K562 (cell line): Measurements from ENCODE around the gene SLC7A5. TPM values are rescaled to one million over a fixed set of nuclear protein-coding genes. Genes with fewer than 3 reads are reported as not detected.
"Not testable (repeated sequence)": the region's sequence is repeated elsewhere in the genome, so short reads cannot be mapped to it uniquely, and the experiment has no call there.

Experiments
- ATAC-seq: fragments of 200-7000 bp; cut with Tn5 transposase; 3 replicates; pipeline ENCODE4 v1.9.1; 2020; ENCODE audit warnings: moderate library complexity
- BruUV-seq: library from RNA; stranded (reverse); fragments of 400-500 nt; replicated peaks from 2 replicates; lab custom pipeline; 2021; lab: Mats Ljungman, UMichigan
- CTCF ChIA-PET: fragments of 300-600 bp; formaldehyde crosslinking; extraction: SDS; loops from one replicate; lab custom pipeline; 2021; ENCODE audit warnings: low intra/inter-chr PET ratio; lab: Yijun Ruan, JAX
- POLR2A ChIA-PET: fragments of 300-600, 350-650 bp; sonication (Branson Sonifier 250); formaldehyde crosslinking; extraction: SDS; loops from one replicate; lab custom pipeline; 2021; ENCODE audit warnings: antibody characterized with exemption, inconsistent platforms; lab: Yijun Ruan, JAX
- DNase-seq, 4 experiments: peaks; one replicate each; pipeline versions ENCODE4 v3.0.0 to v3.0.0-alpha.2; 2011 to 2018; ENCODE audit warnings: low spot score in 3 of 4, mixed read lengths in 3 of 4; ENCODE audit errors: extremely low read depth in 1 of 4
- FAIRE-seq: peaks from 2 replicates; lab custom pipeline; 2011; peaks lifted over from hg19 to GRCh38; lab: Jason Lieb, UNC
- H2AFZ ChIP-seq: 2 replicates; pipeline ENCODE4 v1.6.0; 2011; ENCODE audit warnings: low read depth, low read length, control low read depth, inconsistent platforms
- H3K27ac ChIP-seq: fragments of 200-600 bp; 3 replicates; pipeline ENCODE4 v1.8.0; 2011; ENCODE audit warnings: low read depth, mild to moderate bottlenecking, control low read depth, inconsistent platforms, low read length, moderate library complexity, mixed read lengths; ENCODE audit errors: extremely low read depth
- H3K27me3 ChIP-seq, 2 experiments: fragments of 300-600 bp in 1 of 2; 2 replicates in 1 of 2; 3 replicates in 1 of 2; pipeline versions ENCODE4 v1.6.0 to v1.8.0; 2011; ENCODE audit warnings: inconsistent platforms in 2 of 2, low read length in 2 of 2, mild to moderate bottlenecking in 1 of 2, mixed read lengths in 1 of 2, moderate library complexity in 1 of 2; ENCODE audit not compliant: control insufficient read depth in 2 of 2, insufficient read depth in 2 of 2
- H3K36me3 ChIP-seq: fragments of 300-600 bp; 3 replicates; pipeline ENCODE4 v1.8.0; 2011; ENCODE audit warnings: mild to moderate bottlenecking, low read length, inconsistent platforms; ENCODE audit not compliant: control insufficient read depth, insufficient read depth
- H3K4me1 ChIP-seq, 2 experiments: fragments of 200-600 bp in 1 of 2; replicated peaks in 1 of 2; 2 replicates in 1 of 2; 3 replicates in 1 of 2; pipeline versions ENCODE4 v1.5.1 to v1.8.0; 2011; ENCODE audit warnings: inconsistent platforms in 2 of 2, low read length in 2 of 2, mild to moderate bottlenecking in 1 of 2, mixed read lengths in 1 of 2, moderate library complexity in 1 of 2; ENCODE audit not compliant: control insufficient read depth in 2 of 2, insufficient read depth in 2 of 2
- H3K4me2 ChIP-seq: 2 replicates; pipeline ENCODE4 v1.6.1; 2011; ENCODE audit warnings: low read length, control low read depth, inconsistent platforms, mixed read lengths; ENCODE audit not compliant: insufficient read depth
- H3K4me3 ChIP-seq: fragments of 200-600 bp; sonication (generic), shearing (Covaris generic); 2 replicates; pipeline ENCODE4 v1.5.1; 2016; ENCODE audit warnings: control low read depth, inconsistent platforms
- H3K79me2 ChIP-seq: fragments of 200-600 bp; 3 replicates; pipeline ENCODE4 v1.8.0; 2011; ENCODE audit warnings: low read length, inconsistent platforms; ENCODE audit not compliant: control insufficient read depth, insufficient read depth
- H3K9ac ChIP-seq, 2 experiments: 2 replicates each; pipeline versions ENCODE4 v1.6.0 to v1.6.1; 2011; ENCODE audit warnings: low read depth in 2 of 2, low read length in 2 of 2, control low read depth in 1 of 2, inconsistent platforms in 1 of 2, mild to moderate bottlenecking in 1 of 2, mixed read lengths in 1 of 2; ENCODE audit not compliant: insufficient read depth in 1 of 2
- H3K9me1 ChIP-seq: one replicate; pipeline ENCODE4 v1.6.0; 2011; ENCODE audit warnings: inconsistent platforms, mild to moderate bottlenecking, low read length, moderate library complexity; ENCODE audit not compliant: control insufficient read depth, insufficient read depth
- H3K9me3 ChIP-seq: replicated peaks from 2 replicates; pipeline ENCODE4 v1.5.1; 2011; ENCODE audit warnings: low read depth, low read length, inconsistent platforms; ENCODE audit not compliant: control insufficient read depth, insufficient read depth
- H4K20me1 ChIP-seq: replicated peaks from 2 replicates; pipeline ENCODE4 v1.6.1; 2011; ENCODE audit warnings: low read length, inconsistent platforms, mixed read lengths; ENCODE audit not compliant: control insufficient read depth, insufficient read depth
- CEBPB ChIP-seq: fragments of 450-650 bp; IDR thresholded peaks from 2 replicates; pipeline ENCODE4 v1.6.1; 2016; ENCODE audit warnings: missing genetic modification characterization, missing compliant biosample characterization
- ZNF121 ChIP-seq: sonication (generic); formaldehyde crosslinking; conservative IDR thresholded peaks from 2 replicates; pipeline ENCODE4 v1.8.0; 2022; ENCODE audit warnings: missing genetic modification reagents
- WGBS: fragments of 100-300 bp; shearing (Covaris generic); methylation state at CpG from one replicate; pipeline ENCODE4 v1.1.6; 2016; ENCODE audit warnings: low coverage, mixed read lengths; ENCODE audit not compliant: insufficient coverage; ENCODE audit errors: missing lambda C conversion rate; 5-methylcytosine and 5-hydroxymethylcytosine counted together
- in situ Hi-C: fragments of 300-500 bp; cut with MboI; formaldehyde crosslinking; loops from 4 replicates; pipeline ENCODE4 v1.15.0; 2018; ENCODE audit warnings: inconsistent platforms, mixed read lengths
- intact Hi-C: fragments of 100-400 bp; cut with micrococcal nuclease; formaldehyde crosslinking; loops from 2 replicates; pipeline ENCODE4 v1.14.2; 2022
- polyA plus RNA-seq, 8 experiments: library from polyadenylated mRNA; depleted of rRNA in 4 of 8; stranded (reverse) in 5 of 8; unstranded in 3 of 8; fragments of >200 nt; fragmentation: Nextera tagmentation in 2 of 8; fragmentation: Illumina TruSeq in 1 of 8; extraction: Ambion mirVana in 2 of 8; extraction: Trizol in 1 of 8; gene quantifications; 2 replicates each; pipeline versions ENCODE4 v1.2.1 to v1.2.3, GENCODE V29; 2011 to 2014; ENCODE audit warnings: inconsistent platforms in 1 of 8, missing spikeins in 1 of 8
- total RNA-seq, 7 experiments: library from RNA; depleted of rRNA in 6 of 7; stranded (reverse); fragments of >200 nt in 6 of 7; fragmentation: Illumina TruSeq in 2 of 7; extraction: Trizol in 2 of 7; gene quantifications; 2 replicates each; pipeline versions ENCODE4 v1.2.1 to v1.2.3, GENCODE V29; 2011 to 2021; ENCODE audit warnings: low replicate concordance in 1 of 7

The SLC7A5 gene
- total and polyA plus RNA-seq, 9 of the 15 experiments (the other 6 are each of a cell fraction or from before 2014, with no cell fraction given): 1.9 to 220 (median 18.6) TPM

- CTCF ChIA-PET, ATAC-seq, intact Hi-C loops, H3K79me2 ChIP-seq, H3K27ac ChIP-seq, H3K9me1 ChIP-seq, H3K4me3 ChIP-seq, H2AFZ ChIP-seq, H3K9me3 ChIP-seq: not testable (repeated sequence)
- peaks cover 18% of the 10 kb centered on the region; the same call in 2 of the 3 replicates for H3K36me3 ChIP-seq
- POLR2A ChIA-PET: interaction anchor here (0.7 to 3.8 kb wide), 7 partner anchors 10 to 46 kb away, joined by 3 to 18 read pairs (median 4); no protein-coding TSS in a partner anchor
- H3K4me1 ChIP-seq: peaks cover 0 to 46% of the 10 kb centered on the region in 2 experiments; a peak in 2 of 5 replicates
- TF ChIP-seq ZNF121: peak; percentile 82
- peak; percentile 45 for TF ChIP-seq CEBPB (tag)
- TF ChIP-seq, all 486 proteins: peak for 2; not testable (repeated sequence) for 484
- peaks cover 22 to 41% of the 10 kb centered on the region in 2 experiments; a peak in 4 of 5 replicates for H3K27me3 ChIP-seq
- H3K9ac ChIP-seq, FAIRE-seq, BruUV-seq, in situ Hi-C loops, H3K4me2 ChIP-seq, DNase-seq: not testable (repeated sequence)
- H4K20me1 ChIP-seq: peaks cover 23% of the 10 kb centered on the region
- WGBS: 0% methylated on average over 4 of the region's 4 CpGs
Measured at GRCh38 chr16:87826407-87826797, 42.9 kb downstream of the SLC7A5 start.

- H3K79me2 ChIP-seq, H3K4me3 ChIP-seq, H3K27ac ChIP-seq, H3K9me1 ChIP-seq, ATAC-seq, H3K4me2 ChIP-seq, H3K9me3 ChIP-seq, H3K9ac ChIP-seq, FAIRE-seq, H2AFZ ChIP-seq, BruUV-seq, in situ Hi-C loops, DNase-seq, intact Hi-C loops, CTCF ChIA-PET: not testable (repeated sequence)
- H3K36me3 ChIP-seq: peaks cover 12% of the 10 kb centered on the region; the same call in 1 of the 3 replicates
- POLR2A ChIA-PET: interaction anchor here (0.7 to 2.9 kb wide), 8 partner anchors 10 to 39 kb away, joined by 3 to 10 read pairs (median 4); no protein-coding TSS in a partner anchor
- H3K27me3 ChIP-seq: peaks cover 22 to 46% of the 10 kb centered on the region in 2 experiments; a peak in 4 of 5 replicates
- 63% methylated on average over 5 of the region's 5 CpGs for WGBS
- peaks cover 0 to 43% of the 10 kb centered on the region in 2 experiments; a peak in 2 of 5 replicates for H3K4me1 ChIP-seq
- H4K20me1 ChIP-seq: peaks cover 23% of the 10 kb centered on the region
Measured at GRCh38 chr16:87825842-87826120, 43.5 kb downstream of the SLC7A5 start.
